Measurements from ENCODE around the gene DPYD. TPM values are rescaled to one million over a fixed set of nuclear protein-coding genes. Genes with fewer than 3 reads are reported as not detected.

Gene DPYD
- total and polyA plus RNA-seq, 4 experiments from 2014 or later = 49.7 to 58.4 (median 51.9) TPM

- Histone ChIP-seq H3K4me3 (ENCODE audit: low read length in 2 of 2) (no peak overlapping the region), H3K27me3 (ENCODE audit: insufficient read depth, low read length) (no peaks in the 10 kb centered on the region), H3K27ac (ENCODE audit: low read depth, low read length) (no peak overlapping the region), H3K9me3 (ENCODE audit: control insufficient read depth in 1 of 2, low read length in 2 of 2) (no peaks in the 10 kb centered on the region), H3K36me3 (ENCODE audit: insufficient read depth, low read length) (no peaks in the 10 kb centered on the region), H3K4me1 (ENCODE audit: insufficient read depth, low read length) (no peaks in the 10 kb centered on the region)
- ChIA-PET POLR2A (ENCODE audit: partially characterized antibody) (no interaction called here), CTCF (ENCODE audit: partially characterized antibody) (no interaction called here)
- H3K27me3 Mint-ChIP-seq = no peaks in the 10 kb centered on the region
- intact Hi-C loops (cut with micrococcal nuclease) = no loop called here
- H3K36me3 Mint-ChIP-seq = peaks cover 3 to 10% of the 10 kb centered on the region in 2 donors
- DNase-seq = no peak
- H3K4me1 Mint-ChIP-seq = peaks cover 0 to 1% (median 0%) of the 10 kb centered on the region in 4 donors
- no peak overlapping the region for H3K4me3 Mint-ChIP-seq
- no peak overlapping the region for H3K27ac Mint-ChIP-seq
- no peaks in the 10 kb centered on the region for H3K9me3 Mint-ChIP-seq
These were observed 321.4 kb downstream of the DPYD start for GRCh38 chr1:97599447-97599846.

GRCh38 chr1:97593192-97593591, 327.6 kb downstream of the DPYD start:
- H3K36me3 Mint-ChIP-seq = peaks cover 53 to 64% of the 10 kb centered on the region in 2 donors
- no peak overlapping the region for H3K4me3 ChIP-seq (ENCODE audit: low read length in 2 of 2)

GRCh38 chr1:97588772-97589171, 332.1 kb downstream of the DPYD start:
- Mint-ChIP-seq H3K4me1 (no peaks in the 10 kb centered on the region), H3K36me3 (peaks cover 69 to 75% of the 10 kb centered on the region in 2 donors), H3K9me3 (peaks cover 0 to 7% (median 4%) of the 10 kb centered on the region in 8 donors), H3K4me3 (no peak overlapping the region), H3K27me3 (no peaks in the 10 kb centered on the region), H3K27ac (no peak overlapping the region)
- H3K9me3 ChIP-seq (ENCODE audit: control insufficient read depth in 1 of 2, low read length in 2 of 2) = no peaks in the 10 kb centered on the region
- no peaks in the 10 kb centered on the region for H3K27me3 ChIP-seq (ENCODE audit: insufficient read depth, low read length)
- intact Hi-C loops (cut with micrococcal nuclease) = no loop called here
- H3K4me3 ChIP-seq (ENCODE audit: low read length in 2 of 2) = no peak overlapping the region
- no peaks in the 10 kb centered on the region for H3K4me1 ChIP-seq (ENCODE audit: insufficient read depth, low read length)
- H3K27ac ChIP-seq (ENCODE audit: low read depth, low read length) = no peak overlapping the region
- CTCF ChIA-PET (ENCODE audit: partially characterized antibody) = no interaction called here
- peaks cover 8% of the 10 kb centered on the region for H3K36me3 ChIP-seq (ENCODE audit: insufficient read depth, low read length)
- POLR2A ChIA-PET (ENCODE audit: partially characterized antibody) = no interaction called here
- no peak for DNase-seq

More at GRCh38 chr1:97593192-97593591, 327.6 kb downstream of the DPYD start:
- H3K27ac Mint-ChIP-seq = no peak overlapping the region
- H3K4me3 Mint-ChIP-seq = no peak overlapping the region
- DNase-seq = no peak
- H3K4me1 Mint-ChIP-seq = no peaks in the 10 kb centered on the region
- Histone ChIP-seq H3K36me3 (ENCODE audit: insufficient read depth, low read length) (peaks cover 8% of the 10 kb centered on the region), H3K27ac (ENCODE audit: low read depth, low read length) (no peak overlapping the region), H3K4me1 (ENCODE audit: insufficient read depth, low read length) (no peaks in the 10 kb centered on the region), H3K27me3 (ENCODE audit: insufficient read depth, low read length) (no peaks in the 10 kb centered on the region), H3K9me3 (ENCODE audit: control insufficient read depth in 1 of 2, low read length in 2 of 2) (no peaks in the 10 kb centered on the region)
- peaks cover 0 to 5% (median 0%) of the 10 kb centered on the region in 8 donors for H3K9me3 Mint-ChIP-seq
- intact Hi-C loops (cut with micrococcal nuclease) = no loop called here
- H3K27me3 Mint-ChIP-seq = no peaks in the 10 kb centered on the region
- POLR2A ChIA-PET (ENCODE audit: partially characterized antibody) = no interaction called here
- CTCF ChIA-PET (ENCODE audit: partially characterized antibody) = no interaction called here

- H3K27ac Mint-ChIP-seq = no peak overlapping the region
- no peaks in the 10 kb centered on the region for H3K27me3 ChIP-seq (ENCODE audit: insufficient read depth, low read length)
- DNase-seq = no peak
- intact Hi-C loops (cut with micrococcal nuclease) = no loop called here
- H3K27me3 Mint-ChIP-seq = no peaks in the 10 kb centered on the region
- peaks cover 18 to 25% of the 10 kb centered on the region in 2 donors for H3K36me3 Mint-ChIP-seq
- H3K4me1 Mint-ChIP-seq = peaks cover 0 to 1% (median 0%) of the 10 kb centered on the region in 4 donors
- ChIA-PET CTCF (ENCODE audit: partially characterized antibody) (no interaction called here), POLR2A (ENCODE audit: partially characterized antibody) (no interaction called here)
- no peak overlapping the region for H3K4me3 ChIP-seq (ENCODE audit: low read length in 2 of 2)
- no peaks in the 10 kb centered on the region for H3K9me3 ChIP-seq (ENCODE audit: control insufficient read depth in 1 of 2, low read length in 2 of 2)
- H3K4me1 ChIP-seq (ENCODE audit: insufficient read depth, low read length) = no peaks in the 10 kb centered on the region
- H3K36me3 ChIP-seq (ENCODE audit: insufficient read depth, low read length) = no peaks in the 10 kb centered on the region
- no peak overlapping the region for H3K4me3 Mint-ChIP-seq
- peaks cover 0 to 5% (median 3%) of the 10 kb centered on the region in 8 donors for H3K9me3 Mint-ChIP-seq
- no peak overlapping the region for H3K27ac ChIP-seq (ENCODE audit: low read depth, low read length)
These were observed 339.2 kb downstream of the DPYD start for GRCh38 chr1:97581614-97582051.

GRCh38 chr1:97577613-97578012, 343.2 kb downstream of the DPYD start:
- ChIA-PET CTCF (ENCODE audit: partially characterized antibody) (no interaction called here), POLR2A (ENCODE audit: partially characterized antibody) (no interaction called here)
- H3K27ac Mint-ChIP-seq = no peak overlapping the region
- Histone ChIP-seq H3K36me3 (ENCODE audit: insufficient read depth, low read length) (peaks cover 3% of the 10 kb centered on the region), H3K27me3 (ENCODE audit: insufficient read depth, low read length) (no peaks in the 10 kb centered on the region), H3K4me3 (ENCODE audit: low read length in 2 of 2) (no peak overlapping the region), H3K4me1 (ENCODE audit: insufficient read depth, low read length) (no peaks in the 10 kb centered on the region), H3K9me3 (ENCODE audit: control insufficient read depth in 1 of 2, low read length in 2 of 2) (no peaks in the 10 kb centered on the region), H3K27ac (ENCODE audit: low read depth, low read length) (no peak overlapping the region)
- H3K27me3 Mint-ChIP-seq = no peaks in the 10 kb centered on the region
- no peaks in the 10 kb centered on the region for H3K9me3 Mint-ChIP-seq
- DNase-seq = no peak
- H3K4me1 Mint-ChIP-seq = peaks cover 0 to 1% (median 0%) of the 10 kb centered on the region in 4 donors
- intact Hi-C loops (cut with micrococcal nuclease) = no loop called here
- H3K4me3 Mint-ChIP-seq = no peak overlapping the region
- peaks cover 30 to 42% of the 10 kb centered on the region in 2 donors for H3K36me3 Mint-ChIP-seq

GRCh38 chr1:97573553-97573952, 347.3 kb downstream of the DPYD start:
- DNase-seq = no peak
- Histone ChIP-seq H3K27me3 (ENCODE audit: insufficient read depth, low read length) (no peaks in the 10 kb centered on the region), H3K36me3 (ENCODE audit: insufficient read depth, low read length) (peaks cover 3% of the 10 kb centered on the region), H3K4me1 (ENCODE audit: insufficient read depth, low read length) (no peaks in the 10 kb centered on the region), H3K27ac (ENCODE audit: low read depth, low read length) (no peak overlapping the region), H3K4me3 (ENCODE audit: low read length in 2 of 2) (no peak overlapping the region), H3K9me3 (ENCODE audit: control insufficient read depth in 1 of 2, low read length in 2 of 2) (no peaks in the 10 kb centered on the region)
- Mint-ChIP-seq H3K36me3 (peaks cover 55 to 57% of the 10 kb centered on the region in 2 donors), H3K4me1 (no peaks in the 10 kb centered on the region), H3K27me3 (no peaks in the 10 kb centered on the region), H3K27ac (no peak overlapping the region), H3K4me3 (no peak overlapping the region), H3K9me3 (no peaks in the 10 kb centered on the region)
- intact Hi-C loops (cut with micrococcal nuclease) = no loop called here
- POLR2A ChIA-PET (ENCODE audit: partially characterized antibody) = no interaction called here
- CTCF ChIA-PET (ENCODE audit: partially characterized antibody) = no interaction called here

- Mint-ChIP-seq H3K36me3 (peaks cover 55 to 57% of the 10 kb centered on the region in 2 donors), H3K4me1 (no peaks in the 10 kb centered on the region), H3K27ac (no peak overlapping the region), H3K27me3 (no peaks in the 10 kb centered on the region), H3K4me3 (no peak overlapping the region), H3K9me3 (no peaks in the 10 kb centered on the region)
- H3K4me3 ChIP-seq (ENCODE audit: low read length in 2 of 2) = no peak overlapping the region
- ChIA-PET POLR2A (ENCODE audit: partially characterized antibody) (no interaction called here), CTCF (ENCODE audit: partially characterized antibody) (no interaction called here)
- no peaks in the 10 kb centered on the region for H3K9me3 ChIP-seq (ENCODE audit: control insufficient read depth in 1 of 2, low read length in 2 of 2)
- no peak overlapping the region for H3K27ac ChIP-seq (ENCODE audit: low read depth, low read length)
- H3K36me3 ChIP-seq (ENCODE audit: insufficient read depth, low read length) = peaks cover 3% of the 10 kb centered on the region
- H3K4me1 ChIP-seq (ENCODE audit: insufficient read depth, low read length) = no peaks in the 10 kb centered on the region
- no peaks in the 10 kb centered on the region for H3K27me3 ChIP-seq (ENCODE audit: insufficient read depth, low read length)
- intact Hi-C loops (cut with micrococcal nuclease) = no loop called here
- DNase-seq = no peak
These were observed 348.3 kb downstream of the DPYD start for GRCh38 chr1:97572561-97572960.

GRCh38 chr1:97571760-97572159, 349.1 kb downstream of the DPYD start:
- intact Hi-C loops (cut with micrococcal nuclease) = no loop called here
- Mint-ChIP-seq H3K36me3 (peaks cover 52 to 55% of the 10 kb centered on the region in 2 donors), H3K9me3 (no peaks in the 10 kb centered on the region), H3K27ac (no peak overlapping the region), H3K27me3 (no peaks in the 10 kb centered on the region), H3K4me1 (no peaks in the 10 kb centered on the region), H3K4me3 (no peak overlapping the region)
- no peak for DNase-seq
- ChIA-PET POLR2A (ENCODE audit: partially characterized antibody) (no interaction called here), CTCF (ENCODE audit: partially characterized antibody) (no interaction called here)
- Histone ChIP-seq H3K9me3 (ENCODE audit: control insufficient read depth in 1 of 2, low read length in 2 of 2) (no peaks in the 10 kb centered on the region), H3K27ac (ENCODE audit: low read depth, low read length) (no peak overlapping the region), H3K4me1 (ENCODE audit: insufficient read depth, low read length) (no peaks in the 10 kb centered on the region), H3K27me3 (ENCODE audit: insufficient read depth, low read length) (no peaks in the 10 kb centered on the region), H3K36me3 (ENCODE audit: insufficient read depth, low read length) (peaks cover 3% of the 10 kb centered on the region), H3K4me3 (ENCODE audit: low read length in 2 of 2) (no peak overlapping the region)

Measured in CD4-positive, alpha-beta memory T cell (primary cell).